ENCODE measurements around the gene CD2. TPM values are rescaled to one million over a fixed set of nuclear protein-coding genes. Genes with fewer than 3 reads are reported as not detected.

Gene CD2
- total RNA-seq, 4 donors from 2014 or later: 5.0 to 8.7 (median 6.3) TPM; not detected in 1

GRCh38 chr1:116713474-116713873 is 40.8 kb upstream of the CD2 start:
- intact Hi-C loops (cut with DNase I; ENCODE audit: low total_unique reads): no loop called here

GRCh38 chr1:116716391-116716790 is 37.8 kb upstream of the CD2 start:
- no peak for TF ChIP-seq EP300 (IDR thresholded peaks at IDR 0.05; ENCODE audit: low read depth)
- no peak for TF ChIP-seq POLR2AphosphoS5 (IDR thresholded peaks at IDR 0.05)
- 82 to 89% methylated on average over 3 of the region's 3 CpGs for WGBS, 2 donors (ENCODE audit: low coverage in 1 of 2)
- in situ Hi-C loops (cut with MboI; ENCODE audit: low pct_ligation_motif_present in 1 of 4, low pct_unique_long_range_greater_than_20kb in 1 of 4, low sequenced_read_pairs in 3 of 4) (no loop called here), intact Hi-C loops (cut with DNase I; ENCODE audit: low total_unique reads) (no loop called here)
- no peaks in the 10 kb centered on the region for H3K27me3 ChIP-seq
- H3K4me3 ChIP-seq: no peak overlapping the region
- H3K36me3 ChIP-seq: no peaks in the 10 kb centered on the region
- no peaks in the 10 kb centered on the region for H3K9me3 ChIP-seq
- H3K4me1 ChIP-seq: no peaks in the 10 kb centered on the region
- no peak for DNase-seq
- H3K27ac ChIP-seq: no peak overlapping the region

More at GRCh38 chr1:116713474-116713873, 40.8 kb upstream of the CD2 start:
- no peak for TF ChIP-seq EP300 (IDR thresholded peaks at IDR 0.05; ENCODE audit: low read depth)
- TF ChIP-seq POLR2AphosphoS5 (IDR thresholded peaks at IDR 0.05): no peak
- TF ChIP-seq CTCF (IDR thresholded peaks at IDR 0.05): no peak
- TF ChIP-seq POLR2A (IDR thresholded peaks at IDR 0.05): no peak
- no peak overlapping the region for H3K4me3 ChIP-seq
- no peaks in the 10 kb centered on the region for H3K9me3 ChIP-seq
- H3K27ac ChIP-seq: no peak overlapping the region
- H3K4me1 ChIP-seq: no peaks in the 10 kb centered on the region
- in situ Hi-C loops (cut with MboI; ENCODE audit: low pct_ligation_motif_present in 1 of 4, low pct_unique_long_range_greater_than_20kb in 1 of 4, low sequenced_read_pairs in 3 of 4): no loop called here
- no peak for DNase-seq
- no peaks in the 10 kb centered on the region for H3K27me3 ChIP-seq
- 80 to 87% methylated on average over 1 to 3 of the region's 3 CpGs for WGBS, 2 donors (ENCODE audit: low coverage in 1 of 2)
- no peaks in the 10 kb centered on the region for H3K36me3 ChIP-seq

- 67 to 71% methylated on average over 2 to 3 of the region's 3 CpGs for WGBS, 2 donors (ENCODE audit: low coverage in 1 of 2)
- Histone ChIP-seq H3K36me3 (no peaks in the 10 kb centered on the region), H3K4me1 (peaks cover 0 to 5% (median 0%) of the 10 kb centered on the region in 4 donors), H3K4me3 (no peak overlapping the region), H3K27me3 (no peaks in the 10 kb centered on the region), H3K27ac (no peak overlapping the region), H3K9me3 (no peaks in the 10 kb centered on the region)
- in situ Hi-C loops (cut with MboI; ENCODE audit: low pct_ligation_motif_present in 1 of 4, low pct_unique_long_range_greater_than_20kb in 1 of 4, low sequenced_read_pairs in 3 of 4): no loop called here
- intact Hi-C loops (cut with DNase I; ENCODE audit: low total_unique reads): no loop called here
- TF ChIP-seq POLR2A (IDR thresholded peaks at IDR 0.05): no peak
- TF ChIP-seq CTCF (IDR thresholded peaks at IDR 0.05): no peak
- no peak for TF ChIP-seq EP300 (IDR thresholded peaks at IDR 0.05; ENCODE audit: low read depth)
- no peak for TF ChIP-seq POLR2AphosphoS5 (IDR thresholded peaks at IDR 0.05)
- DNase-seq: no peak
Observed at GRCh38 chr1:116717318-116717717, 36.9 kb upstream of the CD2 start.

- no peaks in the 10 kb centered on the region for H3K9me3 ChIP-seq
- no peak overlapping the region for H3K4me3 ChIP-seq
- DNase-seq: no peak
- in situ Hi-C loops (cut with MboI; ENCODE audit: low pct_ligation_motif_present in 1 of 4, low pct_unique_long_range_greater_than_20kb in 1 of 4, low sequenced_read_pairs in 3 of 4): no loop called here
- no peaks in the 10 kb centered on the region for H3K36me3 ChIP-seq
- no peak overlapping the region for H3K27ac ChIP-seq
- 72 to 85% methylated on average over 1 to 4 of the region's 4 CpGs for WGBS, 2 donors (ENCODE audit: low coverage in 1 of 2)
- intact Hi-C loops (cut with DNase I; ENCODE audit: low total_unique reads): no loop called here
- H3K27me3 ChIP-seq: no peaks in the 10 kb centered on the region
- TF ChIP-seq EP300 (IDR thresholded peaks at IDR 0.05; ENCODE audit: low read depth) (no peak), POLR2A (IDR thresholded peaks at IDR 0.05) (no peak), POLR2AphosphoS5 (IDR thresholded peaks at IDR 0.05) (no peak)
- peaks cover 0 to 5% (median 0%) of the 10 kb centered on the region in 4 donors for H3K4me1 ChIP-seq
Observed at GRCh38 chr1:116720364-116721038, 33.7 kb upstream of the CD2 start.

GRCh38 chr1:116721039-116721405 is 33.2 kb upstream of the CD2 start:
- 87 to 91% methylated on average over 5 of the region's 5 CpGs for WGBS, 2 donors (ENCODE audit: low coverage in 1 of 2)
- Histone ChIP-seq H3K36me3 (no peaks in the 10 kb centered on the region), H3K4me1 (peaks cover 0 to 5% (median 0%) of the 10 kb centered on the region in 4 donors), H3K9me3 (no peaks in the 10 kb centered on the region), H3K4me3 (no peak overlapping the region), H3K27ac (no peak overlapping the region), H3K27me3 (no peaks in the 10 kb centered on the region)
- TF ChIP-seq CTCF (IDR thresholded peaks at IDR 0.05): no peak
- TF ChIP-seq POLR2AphosphoS5 (IDR thresholded peaks at IDR 0.05): no peak
- TF ChIP-seq POLR2A (IDR thresholded peaks at IDR 0.05): no peak
- TF ChIP-seq EP300 (IDR thresholded peaks at IDR 0.05; ENCODE audit: low read depth): no peak
- in situ Hi-C loops (cut with MboI; ENCODE audit: low pct_ligation_motif_present in 1 of 4, low pct_unique_long_range_greater_than_20kb in 1 of 4, low sequenced_read_pairs in 3 of 4) (no loop called here), intact Hi-C loops (cut with DNase I; ENCODE audit: low total_unique reads) (no loop called here)
- DNase-seq: no peak

All from transverse colon (tissue), 4 donors.